ENCODE results near the gene ITPKB.
A peak's percentile ranks its signal among the peaks of the same experiment; 100 is the strongest.
"Not testable (repeated sequence)": the region's sequence is repeated elsewhere in the genome, so short reads cannot be mapped to it uniquely, and the experiment has no call there.

The ITPKB gene

DNA sequence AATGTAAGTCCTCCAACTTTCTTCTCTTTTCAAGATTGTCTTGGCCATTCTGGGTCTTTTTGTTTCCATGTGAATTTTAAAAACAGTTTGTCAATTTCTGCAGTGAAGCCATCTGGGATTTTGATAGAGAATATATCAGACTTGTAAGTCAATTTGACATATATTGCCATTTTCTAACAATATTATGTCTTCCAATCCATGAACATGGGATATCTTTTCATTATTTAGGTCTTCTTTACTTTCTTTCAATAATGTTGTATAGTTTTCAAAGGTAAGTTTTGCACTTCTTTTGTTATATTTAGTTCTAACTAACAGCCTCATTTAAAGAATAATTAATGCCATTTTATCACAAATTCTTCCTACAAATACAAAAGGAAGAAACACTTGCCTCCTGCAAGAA lies 117.1 kb downstream of the ITPKB start:
- no peak for DNase-seq (ENCODE audit: low read depth)

DNA sequence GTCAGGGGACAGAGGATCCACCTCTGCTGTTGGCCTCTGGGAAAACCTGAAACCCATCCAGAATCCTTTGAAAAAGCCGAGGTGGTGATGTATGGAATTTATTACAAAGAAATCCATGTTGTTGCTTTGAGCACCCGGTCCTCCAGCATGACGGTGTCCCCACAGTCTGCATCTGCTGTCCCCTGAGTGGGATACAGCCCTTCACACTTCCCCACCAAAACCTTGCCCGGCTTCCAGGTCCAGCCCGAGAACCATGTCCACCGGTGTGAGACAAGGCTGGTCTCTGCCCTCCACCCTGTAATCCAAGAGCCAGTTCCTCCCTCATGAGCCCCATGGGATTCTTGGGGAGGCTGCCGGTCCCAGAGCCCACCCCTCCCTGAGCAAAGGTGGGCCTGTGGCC lies 120.1 kb downstream of the ITPKB start:
- no peak for DNase-seq (ENCODE audit: low read depth)

DNA sequence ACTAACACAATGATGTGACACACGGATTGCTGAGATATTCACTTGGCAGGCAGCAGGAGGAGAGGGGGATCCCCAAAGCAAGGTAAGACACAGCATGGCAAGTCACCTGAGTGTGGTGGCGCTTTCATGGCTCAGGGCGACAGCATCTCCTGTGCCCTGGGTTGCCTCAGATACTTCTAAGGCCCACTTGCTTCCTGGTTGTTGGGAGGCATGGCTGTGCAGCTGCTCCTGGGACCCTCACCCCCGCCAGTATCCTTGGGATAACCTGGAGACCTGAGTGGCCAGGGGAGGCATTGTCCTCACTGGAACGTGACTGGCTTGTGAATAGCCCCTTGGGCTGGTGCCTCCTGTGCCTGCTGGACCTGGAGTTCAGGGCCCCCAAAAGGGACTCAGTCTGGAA lies 120.7 kb downstream of the ITPKB start:
- DNase-seq (ENCODE audit: low read depth): no peak

DNA sequence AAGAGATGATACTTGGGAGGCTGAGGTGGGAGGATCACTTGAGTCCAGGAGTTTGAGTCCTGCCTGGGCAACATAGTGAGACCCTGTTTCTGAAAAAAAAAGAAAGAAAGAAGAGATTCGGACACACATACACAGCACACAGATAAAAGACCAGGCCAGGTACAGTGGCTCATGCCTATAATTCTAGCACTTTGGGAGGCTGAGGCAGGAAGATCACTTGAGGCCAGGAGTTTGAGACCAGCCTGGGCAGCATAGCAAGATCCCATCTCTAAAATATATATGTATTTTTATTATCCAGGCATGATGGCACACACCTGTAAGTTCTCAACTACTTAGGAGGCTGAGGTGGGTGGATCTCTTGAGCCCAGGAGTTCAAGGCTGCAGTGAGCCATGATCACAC lies 121.4 kb downstream of the ITPKB start:
- not testable (repeated sequence) for DNase-seq (ENCODE audit: low read depth)

DNA sequence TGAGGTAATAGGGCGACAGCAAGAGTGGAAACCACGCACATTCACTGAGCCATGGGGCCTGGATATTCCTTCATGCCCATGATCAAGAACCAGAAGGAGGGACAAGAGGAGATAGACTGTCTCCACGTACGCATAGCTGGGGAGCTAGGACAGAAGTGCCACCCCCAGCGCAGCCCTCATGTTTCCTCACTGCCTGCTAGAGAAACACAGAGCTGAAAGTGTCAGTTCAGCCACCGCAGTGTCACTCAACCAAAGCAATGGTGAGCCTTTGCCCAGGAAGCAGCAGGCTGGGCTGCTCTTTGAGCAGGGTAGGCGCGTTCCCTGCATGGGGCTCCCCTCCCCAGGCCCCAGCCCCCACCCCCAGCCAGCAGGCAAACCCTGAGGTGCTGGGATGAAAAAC lies 122.0 kb downstream of the ITPKB start:
- DNase-seq (ENCODE audit: low read depth): no peak

DNA sequence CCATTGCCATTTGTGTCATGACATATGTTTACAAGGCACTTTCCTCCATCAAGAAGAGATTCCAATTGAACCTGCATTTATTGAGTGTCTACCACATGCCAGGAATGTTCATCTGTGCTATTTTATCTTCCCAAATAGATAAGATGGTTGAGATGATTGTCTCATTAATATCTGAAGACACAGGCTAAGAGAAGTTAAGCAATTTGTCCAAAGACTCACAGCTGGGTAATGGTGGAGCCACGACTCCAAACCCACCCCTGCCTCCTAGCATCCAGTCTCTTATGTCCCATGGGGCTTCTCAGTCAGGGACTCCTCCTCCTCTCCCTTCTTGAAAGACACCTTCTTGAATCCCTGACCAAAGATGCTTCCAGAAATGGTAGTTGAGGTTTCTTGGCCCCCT lies 122.4 kb downstream of the ITPKB start:
- DNase-seq (ENCODE audit: low read depth): no peak

DNA sequence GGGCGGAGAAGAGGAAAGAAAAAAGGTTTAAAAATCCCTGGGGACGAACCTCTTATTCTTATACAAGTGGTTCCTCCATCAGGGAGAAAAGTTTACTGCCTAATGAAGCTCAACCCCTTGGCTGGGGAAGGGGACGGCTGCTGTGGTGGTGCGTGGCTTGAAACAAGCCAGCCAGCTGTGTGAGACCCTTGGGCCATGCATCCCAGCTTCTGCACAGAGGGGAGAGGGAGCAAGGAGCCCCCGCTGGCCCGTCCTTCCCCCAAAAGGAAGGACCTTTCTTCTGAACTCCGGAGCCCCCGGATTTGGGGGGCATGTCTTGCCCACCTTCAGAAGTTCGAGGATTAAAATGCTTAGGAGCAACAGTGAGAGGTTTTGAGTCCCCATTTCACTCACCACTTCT lies 123.2 kb downstream of the ITPKB start:
- DNase-seq (ENCODE audit: low read depth): no peak

DNA sequence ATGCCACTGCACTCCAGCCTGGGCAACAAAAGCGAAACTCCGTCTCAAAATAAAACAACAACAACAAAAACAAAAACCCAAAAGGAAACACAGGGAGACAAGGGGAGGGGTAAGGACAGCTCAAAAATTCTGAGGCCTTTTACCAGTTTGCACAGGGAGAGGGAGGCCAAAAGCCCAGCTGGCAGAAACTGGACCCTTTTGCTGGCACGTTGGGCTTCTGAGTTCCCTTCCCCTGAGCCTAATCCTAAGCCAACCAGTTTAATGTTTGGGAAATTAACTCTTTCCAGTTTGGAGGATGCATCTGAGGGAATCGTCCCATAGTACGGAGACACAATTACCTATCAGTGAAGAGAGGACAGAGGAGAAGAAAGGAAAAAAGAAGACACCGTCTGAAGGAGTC lies 127.1 kb downstream of the ITPKB start:
- DNase-seq (ENCODE audit: low read depth): not testable (repeated sequence)

DNA sequence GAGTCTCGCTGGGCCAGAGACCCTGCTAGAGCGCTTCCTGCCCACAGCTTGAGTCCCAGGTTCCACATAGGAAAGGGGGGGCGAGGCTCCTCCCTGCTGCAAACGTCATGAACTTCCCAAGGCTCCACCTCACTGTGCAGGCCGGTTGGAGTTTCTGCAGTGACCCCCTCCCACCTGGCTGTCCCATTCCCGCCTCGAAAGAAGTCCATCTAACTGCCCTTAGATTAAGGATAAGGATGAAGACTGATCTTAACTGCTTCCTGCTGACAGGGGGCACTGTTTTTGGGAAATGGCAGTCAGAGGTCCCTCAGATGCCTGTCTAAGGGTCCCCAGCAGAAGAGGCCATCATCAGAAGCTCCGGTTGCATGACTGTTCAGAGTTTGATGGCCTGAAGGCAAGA lies 127.8 kb downstream of the ITPKB start:
- DNase-seq (ENCODE audit: low read depth): no peak

DNA sequence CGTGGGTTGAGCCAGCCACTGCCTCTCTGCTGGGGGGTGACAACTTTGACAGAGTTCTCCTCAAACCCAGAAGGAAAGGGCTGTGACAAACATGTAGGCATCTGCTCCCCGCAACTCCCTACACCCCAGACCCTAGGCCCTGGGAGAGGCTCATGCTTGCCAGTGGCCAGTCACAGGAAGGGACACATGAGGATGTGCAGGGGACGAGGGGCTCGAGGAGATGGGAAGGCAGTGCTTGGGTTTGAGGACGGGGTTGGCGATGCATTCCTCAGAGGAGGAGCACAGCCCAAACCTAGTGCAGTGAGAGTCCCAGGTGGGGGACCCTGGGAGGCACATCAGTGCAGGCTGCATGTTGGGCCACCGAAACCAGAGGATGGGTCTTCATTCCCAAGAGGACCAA lies 128.4 kb downstream of the ITPKB start:
- no peak for DNase-seq (ENCODE audit: low read depth)

DNA sequence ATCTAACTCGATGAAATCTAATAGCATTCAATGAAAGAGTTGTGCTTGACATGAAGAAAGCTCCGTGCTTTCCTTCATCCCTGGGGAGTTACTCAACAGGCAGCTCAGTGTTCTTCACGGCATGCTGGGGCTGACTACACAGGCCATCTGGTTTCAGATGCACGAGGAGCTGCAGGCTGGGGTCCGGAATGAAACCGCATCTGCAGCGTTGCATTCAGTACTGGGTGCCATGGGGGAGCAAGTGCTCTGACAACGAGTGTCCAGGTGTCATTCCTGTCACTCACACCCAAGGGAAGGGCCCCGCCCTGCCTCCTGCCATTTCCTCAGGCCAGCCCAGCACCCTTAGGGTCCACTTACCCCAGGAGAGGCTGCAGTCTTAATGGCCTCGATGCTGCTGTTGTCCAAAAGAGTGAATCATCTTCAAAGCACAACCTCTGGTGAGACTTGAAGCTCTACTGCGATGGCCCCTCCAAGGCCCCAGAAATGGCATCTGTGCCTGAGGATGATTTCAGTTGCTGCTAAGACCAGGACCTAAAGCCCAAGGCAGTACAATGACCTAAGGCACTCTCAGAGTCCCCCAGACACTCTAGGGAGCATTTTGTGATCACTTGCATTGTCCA lies 129.1 kb downstream of the ITPKB start:
- DNase-seq (ENCODE audit: low read depth): no peak

DNA sequence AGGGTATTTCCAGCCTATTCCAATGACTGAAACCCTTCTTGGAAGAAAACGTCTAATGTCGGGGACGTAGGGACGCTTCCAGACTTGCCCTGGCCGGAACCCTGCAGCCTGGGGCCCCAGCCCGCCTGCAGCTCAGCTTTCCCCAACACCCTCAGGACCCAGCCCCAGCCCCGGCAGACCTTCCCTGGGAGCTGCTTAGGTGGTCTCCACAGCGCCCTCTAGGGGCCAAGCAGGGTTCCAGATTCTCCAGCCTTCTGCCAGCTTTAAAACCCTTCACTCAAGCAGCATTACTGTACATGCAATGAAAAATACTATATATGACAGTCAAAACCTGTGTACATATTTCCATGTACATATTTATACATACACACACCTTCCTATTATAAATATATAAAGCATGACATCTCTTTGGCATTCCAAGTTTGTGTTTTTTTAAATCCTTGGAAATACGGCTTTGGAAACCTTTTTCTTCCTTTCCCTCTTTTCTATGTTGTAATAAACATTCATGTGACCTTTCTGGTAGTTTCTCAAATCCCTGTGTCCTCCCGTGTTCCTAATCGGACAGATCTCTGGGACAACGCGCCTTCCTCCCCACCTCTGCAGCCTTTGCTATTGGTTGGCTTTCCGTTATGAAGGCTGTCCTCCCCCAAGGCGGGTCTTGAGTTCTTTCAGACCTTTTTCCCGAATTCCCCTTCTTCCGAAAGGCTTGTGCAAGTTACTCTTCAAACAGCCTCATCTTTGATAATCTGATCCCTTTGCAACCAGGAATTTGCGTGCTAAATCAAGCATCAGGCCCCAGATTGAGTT lies 130.2 kb downstream of the ITPKB start:
- no peak for DNase-seq (ENCODE audit: low read depth)

DNA sequence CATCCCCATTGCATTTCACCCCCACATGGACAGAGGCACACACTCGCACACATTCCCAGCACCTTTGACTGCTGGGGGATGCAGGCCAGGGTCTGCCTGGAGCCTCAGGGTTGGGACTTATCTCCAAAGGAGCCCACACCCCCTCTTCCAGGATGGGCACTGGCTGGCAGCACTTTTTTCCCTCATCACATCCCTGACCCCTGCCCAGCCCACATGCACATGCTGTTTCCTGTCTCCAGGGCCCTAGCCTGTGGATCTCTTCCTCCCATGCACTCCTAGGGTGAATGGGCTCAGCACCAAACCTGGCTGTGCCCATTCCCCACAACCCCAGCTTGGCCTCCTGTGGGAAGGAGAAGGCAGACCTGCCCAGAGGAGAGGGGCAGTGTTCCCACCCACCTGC lies 131.3 kb downstream of the ITPKB start:
- no peak for DNase-seq (ENCODE audit: low read depth)

DNA sequence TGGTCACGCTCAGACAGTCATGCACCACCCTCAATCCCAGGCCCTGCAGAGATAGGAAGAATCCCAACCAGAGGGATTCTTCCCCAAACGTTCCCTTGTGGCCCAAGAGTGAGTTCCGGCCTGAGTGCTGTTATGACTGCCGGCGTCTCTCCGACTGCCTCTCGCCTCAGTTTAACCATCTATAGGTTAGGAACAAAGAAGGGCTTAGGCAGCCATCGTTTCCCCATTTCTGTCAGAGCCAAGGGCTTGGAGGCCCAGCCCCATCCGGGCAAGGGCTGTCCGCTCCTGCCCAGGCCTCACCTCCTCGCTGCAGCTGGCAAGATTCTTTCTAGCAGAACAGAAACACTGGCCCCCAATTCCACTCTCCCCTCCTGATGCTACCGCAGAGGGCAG lies 131.8 kb downstream of the ITPKB start:
- no peak for DNase-seq (ENCODE audit: low read depth)

DNA sequence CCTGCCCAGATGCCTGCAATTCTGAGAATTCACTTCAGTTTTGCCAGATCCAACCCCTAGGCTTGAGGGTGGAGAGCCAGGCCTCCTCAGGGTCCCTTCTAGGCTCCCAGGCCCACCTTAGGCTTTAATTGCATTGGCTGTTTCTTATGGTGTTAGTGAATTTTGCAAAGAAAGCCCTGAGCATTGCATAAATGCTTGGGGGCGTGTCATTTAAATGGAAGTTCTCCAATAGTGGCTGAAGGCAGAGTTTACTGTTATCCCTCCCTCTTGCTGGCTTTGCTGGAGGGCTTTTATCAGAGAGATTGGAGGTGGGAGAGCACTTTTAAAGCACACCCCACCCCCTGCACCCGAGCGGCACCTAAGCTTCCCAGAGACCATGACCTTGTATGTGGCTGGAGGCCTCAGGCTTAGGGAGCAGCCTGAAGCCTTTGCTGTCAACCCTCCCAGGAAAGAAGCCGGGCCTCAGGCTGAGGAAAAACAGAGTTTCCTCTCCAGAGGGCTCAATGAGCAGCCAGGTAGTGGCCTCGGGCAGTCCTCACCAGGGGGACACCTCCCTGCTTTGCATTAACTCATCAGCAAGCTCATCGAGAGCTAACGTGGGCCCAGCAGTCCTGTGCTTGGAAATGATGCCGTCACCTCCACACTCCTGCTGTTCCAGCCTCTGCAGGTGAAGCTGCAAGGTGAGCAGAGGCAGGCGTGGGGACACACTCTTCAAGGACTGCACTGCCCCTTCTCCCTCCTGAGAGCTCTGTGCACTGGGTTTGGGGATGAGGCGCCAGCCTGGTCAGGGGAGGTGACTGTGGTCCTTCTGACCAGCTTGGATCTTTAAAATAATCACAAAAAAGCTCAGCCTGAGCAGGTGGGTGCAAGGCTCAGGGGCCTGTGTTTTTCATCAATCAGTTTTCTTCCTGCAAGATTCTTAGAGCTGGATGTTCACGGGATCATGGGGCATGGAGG lies 132.5 kb downstream of the ITPKB start:
- DNase-seq (ENCODE audit: low read depth): no peak

DNA sequence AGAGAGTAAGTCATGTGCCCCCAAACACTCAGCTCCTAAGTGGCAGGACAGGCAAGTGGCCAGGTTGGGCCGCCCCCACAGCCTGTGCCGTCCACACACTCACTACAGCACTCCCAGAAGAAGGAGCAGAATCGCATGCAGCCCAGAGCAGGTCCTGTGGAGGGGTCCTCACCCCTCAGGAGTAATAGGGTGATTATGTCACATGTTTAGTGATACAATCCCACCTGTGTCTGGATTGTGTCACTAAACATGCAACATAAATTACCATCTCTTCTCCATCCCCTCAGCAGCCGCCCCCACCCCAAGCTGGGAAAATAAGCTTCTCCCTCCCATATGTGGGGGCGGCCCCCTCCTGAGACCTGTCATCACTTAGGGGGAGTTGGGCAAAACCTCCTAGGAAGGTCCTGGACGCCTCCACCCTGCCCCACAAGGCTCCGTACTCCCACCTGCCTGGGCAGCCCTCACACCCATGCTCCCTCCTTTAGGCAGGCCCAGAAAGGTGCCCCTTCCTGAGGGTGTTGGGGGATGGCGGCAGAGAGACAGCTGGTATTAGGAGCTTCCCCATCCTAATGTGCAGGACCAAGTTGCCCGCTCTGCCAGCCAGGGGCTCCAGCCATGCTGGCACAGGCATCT lies 133.6 kb downstream of the ITPKB start:
- DNase-seq (ENCODE audit: low read depth): no peak

DNA sequence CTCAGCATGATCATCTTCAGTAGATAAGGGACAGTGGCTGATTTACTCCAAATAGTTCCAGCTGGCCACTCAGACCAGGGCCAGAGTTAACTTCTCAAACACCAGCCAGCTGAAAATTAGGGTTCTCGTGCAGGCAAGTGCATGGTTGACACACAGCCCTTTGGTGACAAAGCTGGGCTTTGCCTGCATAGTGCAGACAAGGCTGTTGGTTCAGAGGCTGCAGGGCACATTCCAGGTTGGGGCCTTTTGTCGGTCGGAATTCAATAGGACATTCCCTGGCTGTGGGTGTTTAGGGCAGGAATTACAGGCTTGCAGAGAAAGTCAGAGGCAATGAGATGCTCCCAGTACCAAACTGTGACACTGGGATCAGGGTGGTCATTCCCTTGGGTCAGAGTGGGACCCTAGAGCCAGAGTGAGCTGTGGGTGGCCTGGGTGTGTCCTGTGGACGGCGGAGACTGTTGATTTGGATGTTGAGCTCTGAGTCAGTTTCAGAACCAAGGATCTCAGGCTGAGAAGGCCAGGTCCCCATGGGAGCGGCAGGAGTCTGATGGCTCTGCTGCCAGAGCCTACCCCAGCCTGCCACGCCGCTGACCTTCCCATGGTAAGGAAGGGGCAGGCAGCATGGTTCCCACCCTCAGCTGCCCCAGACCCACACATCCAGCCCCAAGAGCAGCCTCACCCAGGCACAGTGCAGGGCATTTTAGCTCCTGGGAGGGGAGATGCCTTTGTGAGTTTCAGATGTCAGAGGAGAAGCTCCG lies 134.3 kb downstream of the ITPKB start:
- no peak for DNase-seq (ENCODE audit: low read depth)

DNA sequence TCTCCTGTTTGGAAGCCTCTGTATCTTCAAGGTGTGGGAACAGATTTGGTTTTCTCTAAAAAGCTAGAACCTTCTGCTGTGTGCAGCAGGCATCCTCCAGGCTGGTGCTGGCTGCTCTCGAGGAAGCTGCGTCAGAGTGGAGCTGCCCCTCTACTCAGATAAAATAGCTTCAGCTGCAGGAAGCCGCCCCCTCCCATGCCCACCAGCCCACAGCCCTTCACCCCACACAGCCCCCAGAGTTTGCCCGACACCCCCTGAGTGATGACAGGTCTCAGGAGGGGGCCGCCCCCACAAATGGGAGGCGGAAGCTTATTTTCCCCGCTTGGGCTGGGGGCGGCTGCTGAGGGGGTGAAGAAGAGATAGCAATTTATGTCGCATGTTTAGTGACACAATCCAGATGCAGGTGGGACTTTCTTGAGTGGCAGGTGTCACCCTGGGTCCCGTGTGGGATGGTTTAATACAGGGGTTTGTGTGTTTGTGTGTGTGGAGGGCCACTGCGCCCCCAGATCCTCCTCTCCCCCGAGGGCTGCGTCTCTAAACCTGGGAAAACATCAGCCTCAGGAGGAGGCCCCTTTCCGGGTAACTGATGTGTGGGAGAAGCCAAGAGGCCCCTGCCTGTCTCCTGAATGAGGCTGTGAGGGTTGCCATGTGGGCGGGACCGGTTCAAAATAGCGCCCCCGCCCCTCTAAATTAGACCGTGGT lies 135.1 kb downstream of the ITPKB start:
- no peak for DNase-seq (ENCODE audit: low read depth)

DNA sequence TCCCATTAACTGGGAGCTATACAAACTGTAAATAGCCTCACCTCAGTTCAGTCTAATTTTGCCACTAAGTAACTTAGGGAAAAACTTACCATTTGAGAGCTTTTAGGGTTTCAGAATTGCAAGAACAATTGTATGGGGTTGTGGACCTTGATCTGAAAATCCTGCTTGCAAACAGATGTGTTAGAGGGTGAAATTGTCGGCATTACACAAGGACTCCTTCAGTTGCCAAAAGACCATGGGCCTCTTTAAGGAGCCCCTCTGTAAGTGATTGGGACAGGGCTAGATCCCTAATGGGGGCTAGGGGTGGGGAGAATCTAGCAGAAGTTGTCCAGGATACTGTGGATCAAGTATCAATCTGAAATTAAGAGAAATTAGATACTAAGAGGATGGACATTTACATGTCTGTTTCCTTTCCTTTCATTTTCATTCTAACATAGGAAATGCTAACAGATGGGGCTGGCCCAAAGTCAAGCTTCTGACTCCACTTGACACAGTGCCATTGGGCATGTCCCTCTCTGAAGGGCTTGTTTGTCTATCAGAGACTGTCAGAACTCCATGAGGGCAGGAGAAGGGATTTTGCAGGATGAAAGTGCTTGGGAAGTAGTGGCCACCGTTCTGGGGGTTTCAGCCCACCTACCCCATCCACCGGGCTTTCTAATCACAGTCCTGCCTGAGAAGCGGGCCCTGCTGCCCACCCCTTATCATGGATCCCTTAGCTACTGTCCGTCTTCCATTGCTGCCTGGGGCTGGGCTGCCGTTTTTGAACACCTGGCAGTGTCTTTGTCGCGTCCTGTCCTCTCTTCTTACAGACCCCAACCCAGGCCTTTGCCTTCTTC lies 135.8 kb downstream of the ITPKB start:
- DNase-seq (ENCODE audit: low read depth): peak; percentile 43
